Measurements from ENCODE around the gene MTURN. TPM values are rescaled to one million over a fixed set of nuclear protein-coding genes. Genes with fewer than 3 reads are reported as not detected.
"Not testable (repeated sequence)": the region's sequence is repeated elsewhere in the genome, so short reads cannot be mapped to it uniquely, and the experiment has no call there.

MTURN gene
- total RNA-seq, 1 donor from 2014 or later = 20.1 TPM

DNA sequence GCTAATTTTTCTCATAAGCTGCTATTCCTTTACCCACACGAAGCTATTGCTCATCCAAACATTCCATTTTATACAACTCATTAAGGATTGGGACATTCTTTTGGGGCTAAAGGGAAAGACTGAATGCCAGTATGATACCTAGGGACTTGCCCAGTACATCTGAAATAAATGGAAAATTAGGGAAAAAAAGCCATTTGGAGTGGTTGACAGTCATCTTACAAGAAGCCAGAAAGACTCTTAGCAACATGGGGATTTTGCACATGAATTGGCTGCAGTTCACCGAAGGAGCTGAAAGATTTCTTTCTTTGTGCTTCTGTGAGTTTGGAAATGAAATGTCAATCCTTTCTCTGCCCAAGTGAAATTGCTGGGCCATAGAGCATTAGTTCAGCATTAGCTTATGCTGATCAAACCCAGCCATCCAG is 43.3 kb upstream of the MTURN start:
- no peak overlapping the region for H3K4me3 Mint-ChIP-seq (ENCODE audit: low read depth)
- DNase-seq (ENCODE audit: low spot score, unreplicated experiment) = no peak
- H3K4me1 Mint-ChIP-seq (ENCODE audit: low read depth) = no peaks in the 10 kb centered on the region
- H3K27me3 Mint-ChIP-seq = no peaks in the 10 kb centered on the region
- H3K27ac Mint-ChIP-seq = no peak overlapping the region
- H3K36me3 Mint-ChIP-seq (ENCODE audit: insufficient read depth) = peaks cover 33% of the 10 kb centered on the region
- TF ChIP-seq, protein P1, sequence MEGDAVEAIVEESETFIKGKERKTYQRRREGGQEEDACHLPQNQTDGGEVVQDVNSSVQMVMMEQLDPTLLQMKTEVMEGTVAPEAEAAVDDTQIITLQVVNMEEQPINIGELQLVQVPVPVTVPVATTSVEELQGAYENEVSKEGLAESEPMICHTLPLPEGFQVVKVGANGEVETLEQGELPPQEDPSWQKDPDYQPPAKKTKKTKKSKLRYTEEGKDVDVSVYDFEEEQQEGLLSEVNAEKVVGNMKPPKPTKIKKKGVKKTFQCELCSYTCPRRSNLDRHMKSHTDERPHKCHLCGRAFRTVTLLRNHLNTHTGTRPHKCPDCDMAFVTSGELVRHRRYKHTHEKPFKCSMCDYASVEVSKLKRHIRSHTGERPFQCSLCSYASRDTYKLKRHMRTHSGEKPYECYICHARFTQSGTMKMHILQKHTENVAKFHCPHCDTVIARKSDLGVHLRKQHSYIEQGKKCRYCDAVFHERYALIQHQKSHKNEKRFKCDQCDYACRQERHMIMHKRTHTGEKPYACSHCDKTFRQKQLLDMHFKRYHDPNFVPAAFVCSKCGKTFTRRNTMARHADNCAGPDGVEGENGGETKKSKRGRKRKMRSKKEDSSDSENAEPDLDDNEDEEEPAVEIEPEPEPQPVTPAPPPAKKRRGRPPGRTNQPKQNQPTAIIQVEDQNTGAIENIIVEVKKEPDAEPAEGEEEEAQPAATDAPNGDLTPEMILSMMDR (IDR thresholded peaks at IDR 0.05; ENCODE audit: unreplicated experiment) = no peak
- peaks cover 7% of the 10 kb centered on the region for H3K9me3 Mint-ChIP-seq (ENCODE audit: low read depth)

DNA sequence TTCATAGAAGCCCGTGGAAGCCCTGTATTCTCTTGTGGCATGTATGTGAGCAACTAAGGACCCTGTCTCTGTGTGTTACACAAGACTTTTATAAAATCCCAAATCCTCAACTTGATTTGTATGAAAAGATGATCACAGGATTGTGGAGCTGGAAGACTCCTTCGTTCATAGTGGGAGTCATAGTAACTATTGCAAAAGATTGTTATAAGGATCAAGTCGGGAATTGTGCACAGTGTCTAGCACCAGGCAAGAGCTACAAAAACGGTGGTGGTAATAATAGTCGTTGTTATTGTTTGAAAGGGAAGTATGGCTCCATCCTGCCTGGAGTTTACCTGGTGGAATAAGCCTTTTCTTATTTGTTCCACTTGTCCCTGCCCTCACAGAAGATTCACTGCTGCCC is 42.8 kb upstream of the MTURN start:
- Mint-ChIP-seq H3K4me3 (ENCODE audit: low read depth) (no peak overlapping the region), H3K4me1 (ENCODE audit: low read depth) (no peaks in the 10 kb centered on the region), H3K36me3 (ENCODE audit: insufficient read depth) (peaks cover 36% of the 10 kb centered on the region), H3K9me3 (ENCODE audit: low read depth) (peaks cover 11% of the 10 kb centered on the region), H3K27me3 (no peaks in the 10 kb centered on the region), H3K27ac (no peak overlapping the region)
- TF ChIP-seq, protein P1 (IDR thresholded peaks at IDR 0.05; ENCODE audit: unreplicated experiment) = no peak
- DNase-seq (ENCODE audit: low spot score, unreplicated experiment) = no peak

DNA sequence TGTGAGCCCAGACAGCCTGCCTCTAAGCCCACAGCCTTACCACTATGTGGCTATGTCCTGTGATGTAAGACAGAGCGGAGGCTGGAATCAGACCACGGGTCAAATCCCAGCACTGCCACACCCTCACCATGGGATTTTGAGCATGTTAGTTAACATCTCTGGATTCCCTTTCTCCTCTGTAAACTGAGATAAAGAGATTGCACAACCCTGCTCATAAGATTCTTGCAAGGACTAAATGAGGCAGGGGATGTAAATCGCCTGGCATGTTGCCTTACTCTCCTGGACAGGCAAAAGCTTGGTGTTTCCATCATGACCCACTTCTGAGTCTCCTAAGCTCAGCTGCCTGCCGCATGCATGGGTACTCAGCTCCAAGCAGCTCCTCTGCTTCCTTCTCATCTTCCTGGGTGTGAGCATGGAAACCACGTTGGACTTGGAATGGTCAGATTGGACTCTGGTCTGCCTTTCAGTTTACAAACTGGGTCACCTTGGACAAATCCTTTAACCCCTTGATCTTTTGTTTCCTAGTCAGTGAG is 41.3 kb upstream of the MTURN start:
- Mint-ChIP-seq H3K27ac (peak overlapping the region; percentile 13), H3K4me3 (ENCODE audit: low read depth) (no peak overlapping the region), H3K36me3 (ENCODE audit: insufficient read depth) (peaks cover 42% of the 10 kb centered on the region), H3K4me1 (ENCODE audit: low read depth) (no peaks in the 10 kb centered on the region), H3K27me3 (no peaks in the 10 kb centered on the region), H3K9me3 (ENCODE audit: low read depth) (peaks cover 18% of the 10 kb centered on the region)
- TF ChIP-seq, protein P1 (IDR thresholded peaks at IDR 0.05; ENCODE audit: unreplicated experiment) = no peak
- DNase-seq (ENCODE audit: low spot score, unreplicated experiment) = no peak

DNA sequence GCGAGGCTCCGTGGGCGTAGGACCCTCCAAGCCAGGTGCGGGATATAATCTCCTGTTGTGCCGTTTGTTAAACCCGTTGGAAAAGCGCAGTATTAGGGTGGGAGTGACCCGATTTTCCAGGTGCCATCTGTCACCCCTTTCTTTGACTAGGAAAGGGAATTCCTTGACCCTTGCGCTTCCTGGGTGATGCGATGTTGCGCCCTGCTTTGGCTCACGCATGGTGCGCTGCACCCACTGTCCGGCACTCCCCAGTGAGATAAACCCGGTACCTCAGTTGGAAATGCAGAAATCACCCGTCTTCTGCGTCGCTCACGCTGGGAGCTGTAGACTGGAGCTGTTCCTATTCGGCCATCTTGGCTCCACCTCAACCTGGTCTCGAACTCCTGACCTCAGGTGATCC is 36.2 kb upstream of the MTURN start:
- not testable (repeated sequence) for H3K27me3 Mint-ChIP-seq; H3K27ac Mint-ChIP-seq; H3K4me3 Mint-ChIP-seq (ENCODE audit: low read depth); DNase-seq (ENCODE audit: low spot score, unreplicated experiment); H3K4me1 Mint-ChIP-seq (ENCODE audit: low read depth)
- peaks cover 56% of the 10 kb centered on the region for H3K36me3 Mint-ChIP-seq (ENCODE audit: insufficient read depth)
- peaks cover 30% of the 10 kb centered on the region for H3K9me3 Mint-ChIP-seq (ENCODE audit: low read depth)

DNA sequence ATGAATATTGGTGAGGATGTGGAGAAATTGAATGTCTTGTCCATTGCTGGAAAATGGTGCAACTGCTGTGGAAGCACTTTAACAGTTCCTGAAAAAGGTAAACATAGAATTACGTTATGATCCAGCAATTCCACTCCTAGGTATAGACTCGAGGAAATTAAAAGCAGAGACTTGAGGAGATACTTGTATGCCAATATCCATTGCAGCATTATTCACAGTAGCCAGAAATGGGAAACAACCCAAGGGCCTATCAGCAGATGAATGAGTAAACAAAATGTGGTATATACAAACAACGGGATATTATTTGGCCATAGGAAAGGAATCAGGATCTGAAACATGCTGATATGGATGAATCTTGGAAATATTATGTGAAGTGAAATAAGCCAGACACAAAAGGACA is 32.5 kb upstream of the MTURN start:
- peaks cover 17% of the 10 kb centered on the region for H3K9me3 Mint-ChIP-seq (ENCODE audit: low read depth)

DNA sequence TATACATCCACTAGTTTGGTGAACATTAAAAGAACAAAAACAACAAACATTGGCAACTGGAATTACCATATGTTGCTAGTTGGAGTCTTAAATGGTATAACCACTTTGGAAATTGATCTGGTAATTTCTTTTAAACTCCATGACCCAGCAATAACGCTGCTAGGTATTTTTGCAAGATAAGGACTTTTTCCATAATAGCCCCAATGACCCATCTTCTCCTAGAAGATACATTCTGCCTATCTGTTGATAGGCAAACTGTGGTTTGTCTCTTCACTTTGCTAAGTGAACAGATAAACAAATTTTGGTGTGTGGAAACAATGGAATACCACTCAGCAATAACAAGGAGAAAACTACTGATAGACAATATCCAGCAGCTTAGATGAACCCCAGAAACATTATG is 30.6 kb upstream of the MTURN start:
- H3K9me3 Mint-ChIP-seq (ENCODE audit: low read depth) = peaks cover 10% of the 10 kb centered on the region
- no peaks in the 10 kb centered on the region for H3K27me3 Mint-ChIP-seq
- peaks cover 19% of the 10 kb centered on the region for H3K36me3 Mint-ChIP-seq (ENCODE audit: insufficient read depth)
- H3K27ac Mint-ChIP-seq = no peak overlapping the region
- TF ChIP-seq, protein P1 (IDR thresholded peaks at IDR 0.05; ENCODE audit: unreplicated experiment) = no peak
- no peak overlapping the region for H3K4me3 Mint-ChIP-seq (ENCODE audit: low read depth)
- no peaks in the 10 kb centered on the region for H3K4me1 Mint-ChIP-seq (ENCODE audit: low read depth)
- no peak for DNase-seq (ENCODE audit: low spot score, unreplicated experiment)

More for the DNA sequence above, 32.5 kb upstream of the MTURN start:
- Mint-ChIP-seq H3K27ac (no peak overlapping the region), H3K4me1 (ENCODE audit: low read depth) (no peaks in the 10 kb centered on the region), H3K4me3 (ENCODE audit: low read depth) (no peak overlapping the region), H3K27me3 (no peaks in the 10 kb centered on the region), H3K36me3 (ENCODE audit: insufficient read depth) (peaks cover 31% of the 10 kb centered on the region)
- no peak for DNase-seq (ENCODE audit: low spot score, unreplicated experiment)
- TF ChIP-seq, protein P1 (IDR thresholded peaks at IDR 0.05; ENCODE audit: unreplicated experiment) = no peak

Data from progenitor cell of endocrine pancreas (in vitro differentiated cells).